AG09319 (cell line): Measurements from ENCODE around the gene WWC2.
A peak's percentile ranks its signal among the peaks of the same experiment; 100 is the strongest.

Experiments
- DNase-seq: peaks from one replicate; pipeline ENCODE4 v3.0.0-alpha.2; 2010; ENCODE audit warnings: low read depth; ENCODE audit errors: extremely low read depth
- CTCF ChIP-seq: IDR thresholded peaks from 2 replicates; pipeline ENCODE4 v1.5.1; 2011; ENCODE audit warnings: low read depth, mild to moderate bottlenecking, inconsistent platforms, low read length, moderate library complexity

WWC2 gene

GRCh38 chr4:183343730-183344129 is 244.7 kb downstream of the WWC2 start:
- DNase-seq: no peak
- no peak for TF ChIP-seq CTCF

DNA sequence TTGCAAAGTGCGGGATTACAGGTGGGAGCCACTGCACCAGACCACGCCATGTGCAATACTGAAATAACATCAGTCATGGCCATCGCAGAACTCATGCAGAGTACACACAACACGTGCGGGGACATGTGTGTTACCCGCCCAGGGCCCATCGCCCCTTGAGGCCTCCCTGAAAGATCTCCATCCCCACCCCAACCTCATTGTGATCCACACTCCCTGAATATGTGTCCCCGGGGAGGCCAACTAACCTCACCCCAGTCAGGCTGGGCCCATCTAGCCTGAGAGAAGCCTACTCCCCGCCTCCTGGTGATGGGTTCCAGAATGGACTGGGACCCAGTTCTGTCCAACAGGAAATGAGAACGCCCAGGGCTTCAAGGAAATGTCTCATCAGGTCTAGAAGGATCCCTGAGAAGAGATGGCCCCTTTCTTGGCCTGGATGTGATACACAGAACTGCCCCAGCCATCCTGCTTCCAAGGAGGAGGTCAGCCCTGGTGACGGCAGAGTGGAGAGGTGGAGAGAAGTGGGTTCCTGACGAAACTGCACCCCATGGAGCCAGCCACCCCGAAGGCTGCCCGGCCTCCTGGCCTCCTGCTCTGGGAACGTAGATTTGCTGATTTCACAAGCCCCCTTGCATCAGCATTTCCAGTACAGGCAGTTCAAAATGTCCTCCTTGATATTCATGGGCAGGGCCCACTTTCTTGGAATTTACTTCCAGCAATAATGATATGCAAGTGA is 245.6 kb downstream of the WWC2 start:
- no peak for TF ChIP-seq CTCF
- no peak for DNase-seq

DNA sequence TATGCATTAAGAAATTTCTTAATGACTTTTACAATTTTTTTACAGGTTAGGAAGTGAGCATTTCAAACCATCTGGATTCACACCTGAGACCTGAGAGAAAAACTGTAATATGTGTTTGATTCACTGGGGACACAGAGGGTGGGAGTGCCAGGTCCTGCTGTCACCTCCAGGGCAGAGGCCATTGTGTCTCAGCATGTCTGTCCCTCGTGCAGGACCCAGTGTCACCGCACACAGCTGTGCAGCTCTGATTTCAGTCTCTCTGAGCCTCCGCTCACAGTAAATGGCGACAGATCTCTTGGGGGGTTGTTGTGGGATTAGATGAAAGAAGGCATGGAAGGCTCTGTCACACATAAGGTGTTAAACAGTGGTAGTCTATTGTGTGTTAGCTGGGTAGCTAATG is 246.2 kb downstream of the WWC2 start:
- no peak for TF ChIP-seq CTCF
- DNase-seq: no peak

DNA sequence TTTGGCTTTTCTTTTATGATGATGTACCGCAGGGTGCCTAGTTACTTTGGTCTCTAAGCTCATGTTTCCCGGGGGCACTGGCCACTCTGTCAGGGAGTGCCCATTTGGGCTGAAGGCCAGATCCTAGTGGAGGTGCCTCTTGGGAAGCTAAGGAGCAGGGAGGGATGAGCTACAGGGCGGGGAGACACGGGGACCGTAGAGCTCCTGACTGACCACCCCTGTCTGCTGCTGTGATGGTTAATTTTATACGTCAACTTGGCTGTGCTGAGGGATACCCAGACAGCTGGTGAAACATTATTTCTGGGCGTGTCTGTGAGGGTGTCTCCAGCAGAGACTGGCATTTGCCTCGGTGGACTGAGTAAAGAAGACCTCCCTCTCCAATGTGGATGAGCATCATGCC is 248.1 kb downstream of the WWC2 start:
- TF ChIP-seq CTCF: no peak
- no peak for DNase-seq

DNA sequence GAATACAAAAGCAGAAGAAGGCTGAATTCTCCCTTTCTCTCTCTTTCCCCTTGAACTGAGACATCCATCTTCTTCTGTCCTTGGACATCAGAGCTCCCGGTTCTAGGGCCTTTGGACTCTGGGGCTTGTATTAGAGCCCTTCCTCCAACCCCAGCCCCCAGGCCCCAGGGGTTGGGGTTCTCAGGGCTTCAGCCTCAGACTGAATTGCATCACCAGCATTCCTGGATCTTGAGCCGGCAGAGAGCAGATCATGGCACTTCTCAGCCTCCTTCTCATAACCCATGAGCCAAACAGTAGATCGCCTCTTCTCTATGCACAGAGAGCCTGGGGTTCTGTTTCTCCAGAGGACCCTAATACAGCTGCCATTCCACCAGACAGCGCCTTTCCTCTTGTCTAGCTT is 248.5 kb downstream of the WWC2 start:
- DNase-seq: no peak
- no peak for TF ChIP-seq CTCF

- DNase-seq: no peak
- no peak for TF ChIP-seq CTCF
Observed at GRCh38 chr4:183348136-183348535, 249.1 kb downstream of the WWC2 start.

DNA sequence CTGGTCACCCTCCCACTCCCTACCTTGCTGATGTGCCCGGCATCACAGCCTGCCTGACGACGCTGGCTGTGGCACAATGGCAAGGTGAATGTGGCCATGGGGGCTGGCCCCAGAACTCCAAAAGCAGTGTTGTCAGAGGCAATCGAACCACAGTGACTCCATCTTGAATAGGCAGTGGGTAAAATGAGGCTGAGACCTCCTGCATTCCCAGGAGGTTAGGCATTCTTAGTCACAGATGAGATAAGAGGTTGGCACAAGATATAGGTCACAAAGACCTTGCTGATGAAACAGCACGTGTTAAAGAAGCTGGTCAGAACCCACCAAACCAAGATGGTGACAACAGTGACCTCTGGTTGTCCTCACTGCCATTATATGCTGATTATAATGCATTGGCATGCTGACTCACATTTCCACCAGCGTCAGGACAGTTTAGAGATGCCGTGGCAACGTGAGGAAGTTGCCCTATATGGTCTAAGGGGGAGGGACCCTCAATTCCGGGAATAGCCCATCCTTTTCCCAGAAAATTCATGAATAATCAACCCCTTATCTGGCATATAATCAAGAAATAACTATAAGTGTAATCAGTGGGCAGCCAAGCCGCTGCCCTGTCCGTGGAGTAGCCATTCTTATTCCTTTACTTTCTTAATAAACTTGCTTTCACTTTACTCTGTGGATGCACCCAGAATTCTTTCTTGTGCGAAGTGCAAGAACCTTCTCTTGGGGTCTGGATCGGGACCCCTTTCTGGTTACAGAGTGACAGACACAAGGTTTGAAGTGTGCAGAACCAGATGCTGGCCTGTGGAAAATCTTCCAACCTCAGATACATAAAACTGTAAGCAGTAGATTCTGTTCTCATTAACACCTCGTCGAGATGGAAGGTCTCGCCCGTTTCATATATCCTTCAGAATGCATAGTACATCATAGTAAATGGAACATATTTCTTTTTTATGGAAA is 249.9 kb downstream of the WWC2 start:
- peak; percentile 95 for DNase-seq
- no peak for TF ChIP-seq CTCF
